ENCODE results near the gene ZIC4.

The ZIC4 gene

DNA sequence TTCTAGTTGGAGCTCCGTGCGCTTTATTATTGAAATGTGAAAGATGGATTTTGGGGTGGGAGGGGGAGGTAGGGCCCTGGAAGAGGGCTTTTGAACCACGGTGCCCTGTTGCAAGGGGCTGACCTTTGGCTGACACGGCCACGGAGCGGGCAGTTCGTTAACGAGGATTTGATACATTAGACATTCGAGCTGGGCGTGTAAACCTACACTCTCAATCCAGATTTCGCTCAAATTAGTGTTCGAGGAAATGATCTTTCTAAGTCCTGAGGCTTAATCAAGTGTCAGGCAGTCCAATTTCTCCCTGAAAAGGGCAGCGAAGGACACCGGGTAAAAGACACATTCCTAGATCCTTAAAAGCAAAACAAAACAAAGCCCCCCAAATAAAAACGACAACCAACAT lies 15.9 kb upstream of the ZIC4 start:
- Mint-ChIP-seq H3K4me3 (no peak overlapping the region), H3K9me3 (no peaks in the 10 kb centered on the region), H3K4me1 (peaks cover 3% of the 10 kb centered on the region)

DNA sequence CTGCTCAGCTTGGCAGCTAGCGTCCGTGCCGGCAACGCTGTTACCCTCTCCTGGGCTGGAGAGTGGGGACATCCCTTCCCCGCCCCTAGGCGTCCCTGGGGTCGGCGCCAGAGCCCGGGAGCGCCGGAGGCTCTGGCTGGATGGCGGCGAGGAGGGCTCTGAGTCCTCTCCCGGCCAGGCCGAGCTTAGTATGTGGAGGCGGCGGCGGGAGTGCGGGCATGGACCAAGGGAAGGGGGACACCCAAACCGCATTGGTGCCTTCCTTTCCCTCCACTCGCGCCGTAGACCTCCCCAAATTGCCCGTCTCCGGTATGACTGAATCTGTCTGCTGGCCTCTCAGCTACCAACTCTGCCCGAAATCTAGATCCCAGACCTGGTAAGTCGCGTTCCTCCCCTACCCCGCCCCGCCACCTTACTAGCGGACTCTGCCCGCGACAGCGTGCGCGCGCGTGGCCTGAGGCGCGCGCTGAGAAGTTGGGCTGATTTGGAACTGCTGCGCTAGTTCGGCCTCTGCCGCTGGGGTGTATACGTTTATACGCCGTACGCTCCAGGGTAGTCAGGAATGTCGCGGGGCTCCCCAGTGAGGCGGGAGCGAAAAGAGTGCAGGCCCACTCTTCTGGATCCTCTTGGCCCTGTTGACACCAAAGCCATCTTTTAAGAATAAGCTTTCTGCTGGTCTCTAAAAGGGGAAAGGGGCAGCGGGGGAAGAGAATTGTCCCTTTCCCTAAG lies 15.0 kb upstream of the ZIC4 start:
- Mint-ChIP-seq H3K36me3 (peaks cover 1% of the 10 kb centered on the region), H3K4me1 (peaks cover 3% of the 10 kb centered on the region), H3K4me3 (no peak overlapping the region), H3K9me3 (no peaks in the 10 kb centered on the region), H3K27me3 (peaks cover 19% of the 10 kb centered on the region), H3K27ac (no peak overlapping the region)
- DNase-seq (ENCODE audit: low spot score in 2 of 2) (no peak), ATAC-seq (ENCODE audit: low read depth) (no peak)

More for the DNA sequence above, 15.9 kb upstream of the ZIC4 start:
- no peak for DNase-seq (ENCODE audit: low spot score in 2 of 2)
- H3K36me3 Mint-ChIP-seq = peaks cover 1% of the 10 kb centered on the region
- H3K27me3 Mint-ChIP-seq = peaks cover 19% of the 10 kb centered on the region
- H3K27ac Mint-ChIP-seq = no peak overlapping the region
- no peak for ATAC-seq (ENCODE audit: low read depth)

DNA sequence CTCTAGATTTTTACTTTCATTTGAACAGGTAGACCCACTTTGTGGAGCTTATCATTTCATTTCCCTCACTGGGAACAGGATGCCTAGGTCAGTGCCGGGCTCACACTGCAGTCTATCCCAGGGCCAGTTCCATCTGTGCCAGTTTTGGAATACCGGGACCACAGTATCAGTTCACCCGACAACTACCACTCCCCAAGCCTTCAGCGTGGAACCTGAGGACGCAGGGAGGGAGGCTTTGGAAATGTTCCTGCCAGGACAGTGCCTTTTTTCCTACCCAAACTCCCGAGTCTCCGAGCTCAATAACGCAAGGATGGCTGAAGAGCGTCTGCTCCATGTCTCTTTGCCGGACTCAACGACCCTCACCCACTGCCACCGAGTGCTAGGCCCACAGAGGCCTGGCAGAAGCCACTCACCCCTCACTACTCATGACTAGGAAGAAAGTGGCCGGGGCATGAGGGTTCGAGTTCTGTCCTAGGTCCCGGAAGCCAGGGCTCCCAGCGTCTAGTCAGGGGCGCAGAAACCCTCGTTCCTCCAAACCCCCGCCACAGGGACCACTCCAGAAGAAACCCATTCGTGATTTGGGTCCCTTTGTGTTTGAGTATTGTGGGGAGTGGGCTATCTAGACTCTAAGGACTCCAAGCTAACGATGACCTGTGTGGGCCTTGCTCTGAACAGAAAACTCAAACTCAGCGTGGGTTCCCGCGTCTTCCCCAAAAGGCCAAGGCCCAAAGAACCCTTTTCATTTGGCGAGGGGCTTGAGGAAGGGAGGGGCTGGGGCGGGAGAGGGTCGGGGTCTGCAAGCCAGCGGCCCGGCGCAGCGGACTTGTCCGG lies 14.2 kb upstream of the ZIC4 start:
- H3K36me3 Mint-ChIP-seq = peaks cover 1% of the 10 kb centered on the region
- ATAC-seq (ENCODE audit: low read depth) (no peak), DNase-seq (ENCODE audit: low spot score in 2 of 2) (no peak)
- H3K9me3 Mint-ChIP-seq = no peaks in the 10 kb centered on the region
- H3K27me3 Mint-ChIP-seq = peaks cover 19% of the 10 kb centered on the region
- H3K27ac Mint-ChIP-seq = no peak overlapping the region
- no peak overlapping the region for H3K4me3 Mint-ChIP-seq
- peaks cover 3% of the 10 kb centered on the region for H3K4me1 Mint-ChIP-seq

DNA sequence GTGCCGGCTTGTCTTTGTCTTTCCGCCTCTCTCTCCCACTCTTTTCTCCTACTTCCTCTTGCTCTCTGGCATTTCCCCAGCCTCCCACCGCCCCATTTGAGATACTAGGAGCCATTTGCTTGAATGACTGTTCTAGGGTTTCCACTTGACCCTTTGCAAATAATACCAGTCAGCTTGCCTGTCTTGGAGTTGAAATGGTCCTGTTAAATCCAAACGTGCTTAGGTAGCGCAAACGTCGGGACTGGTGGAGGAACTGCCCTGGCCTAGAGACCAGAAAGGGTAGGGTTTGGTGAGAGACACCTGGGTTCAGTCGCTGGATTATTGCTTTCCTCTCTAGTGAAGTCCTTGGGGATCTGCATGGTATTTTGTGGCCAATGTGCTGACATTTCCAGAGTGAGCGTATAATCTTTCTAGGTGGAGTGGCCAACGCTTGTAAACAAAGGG lies 13.5 kb upstream of the ZIC4 start:
- Mint-ChIP-seq H3K4me1 (peaks cover 3% of the 10 kb centered on the region), H3K4me3 (no peak overlapping the region), H3K9me3 (peaks cover 2% of the 10 kb centered on the region), H3K27ac (no peak overlapping the region), H3K36me3 (peaks cover 1% of the 10 kb centered on the region), H3K27me3 (peaks cover 22% of the 10 kb centered on the region)
- no peak for DNase-seq (ENCODE audit: low spot score in 2 of 2)
- no peak for ATAC-seq (ENCODE audit: low read depth)

DNA sequence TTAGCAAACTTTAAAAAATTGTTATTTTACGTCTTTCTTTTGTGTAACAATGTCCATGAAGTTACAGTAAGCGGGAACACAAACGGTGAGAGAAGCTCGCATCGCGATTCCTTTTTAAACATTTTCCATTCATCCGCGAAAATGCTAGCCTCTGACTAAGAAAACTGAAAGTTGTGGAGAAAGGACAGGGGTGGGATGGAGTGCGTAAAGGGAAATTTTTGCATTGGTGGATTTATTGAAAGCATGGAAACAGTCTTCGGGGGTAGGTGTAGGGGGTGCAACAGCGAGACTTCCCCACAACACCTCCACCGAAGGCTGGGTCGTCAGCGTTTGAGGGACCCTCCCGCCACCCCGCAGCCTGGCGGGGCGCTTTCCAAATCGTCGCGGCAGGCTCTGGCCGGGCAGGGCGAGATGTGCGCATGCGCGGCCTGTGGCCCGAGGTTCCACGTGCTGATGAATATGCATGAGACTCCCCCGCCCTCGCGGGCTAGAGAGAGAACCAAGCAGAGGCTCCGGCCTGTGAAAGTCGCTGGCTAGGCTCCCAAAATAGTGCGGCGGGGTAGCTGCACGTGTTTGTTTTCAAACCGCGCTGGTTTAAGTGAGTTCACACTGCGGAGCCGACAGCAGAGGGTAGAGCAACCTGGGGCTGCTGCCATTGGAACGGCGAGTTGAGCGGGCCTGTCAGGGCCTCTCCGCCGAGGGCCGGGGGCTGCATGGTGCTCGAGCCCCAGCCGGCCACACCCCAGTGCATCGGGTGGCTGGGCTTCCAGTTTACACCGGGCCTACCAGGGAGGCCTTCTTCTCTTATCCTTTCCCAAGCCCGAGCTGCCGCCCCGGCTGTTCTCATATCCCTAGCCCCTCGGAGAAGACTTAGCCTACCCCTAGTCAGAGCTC lies 12.7 kb upstream of the ZIC4 start:
- Mint-ChIP-seq H3K4me1 (peaks cover 3% of the 10 kb centered on the region), H3K27ac (no peak overlapping the region)
- DNase-seq (ENCODE audit: low spot score in 2 of 2) = no peak

DNA sequence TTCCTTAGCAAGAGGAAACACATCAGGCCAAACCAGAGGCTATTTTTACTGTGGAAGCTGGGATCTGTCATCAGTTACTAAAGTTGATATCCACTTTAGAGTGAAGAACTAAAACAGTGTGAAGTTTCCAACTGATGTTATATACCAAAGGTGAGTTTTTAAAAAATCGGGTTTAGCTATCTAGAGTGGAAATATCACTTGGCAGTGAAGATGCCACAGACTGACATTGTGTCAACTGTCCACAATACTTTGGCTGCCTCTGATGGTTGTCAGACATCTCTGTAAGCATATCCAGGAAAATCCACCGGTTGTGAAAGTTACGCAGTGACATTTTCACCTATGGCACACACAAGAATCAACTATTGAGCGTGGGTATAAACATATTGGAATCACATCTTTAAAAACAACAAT lies 12.0 kb upstream of the ZIC4 start:
- Mint-ChIP-seq H3K27ac (no peak overlapping the region), H3K4me1 (peaks cover 5% of the 10 kb centered on the region), H3K36me3 (peaks cover 1% of the 10 kb centered on the region), H3K27me3 (peaks cover 24% of the 10 kb centered on the region), H3K9me3 (peaks cover 2% of the 10 kb centered on the region), H3K4me3 (no peak overlapping the region)
- DNase-seq (ENCODE audit: low spot score in 2 of 2) (no peak), ATAC-seq (ENCODE audit: low read depth) (no peak)

More for the DNA sequence above, 12.7 kb upstream of the ZIC4 start:
- peaks cover 2% of the 10 kb centered on the region for H3K9me3 Mint-ChIP-seq
- ATAC-seq (ENCODE audit: low read depth) = no peak
- peaks cover 24% of the 10 kb centered on the region for H3K27me3 Mint-ChIP-seq
- H3K4me3 Mint-ChIP-seq = no peak overlapping the region
- peaks cover 1% of the 10 kb centered on the region for H3K36me3 Mint-ChIP-seq

DNA sequence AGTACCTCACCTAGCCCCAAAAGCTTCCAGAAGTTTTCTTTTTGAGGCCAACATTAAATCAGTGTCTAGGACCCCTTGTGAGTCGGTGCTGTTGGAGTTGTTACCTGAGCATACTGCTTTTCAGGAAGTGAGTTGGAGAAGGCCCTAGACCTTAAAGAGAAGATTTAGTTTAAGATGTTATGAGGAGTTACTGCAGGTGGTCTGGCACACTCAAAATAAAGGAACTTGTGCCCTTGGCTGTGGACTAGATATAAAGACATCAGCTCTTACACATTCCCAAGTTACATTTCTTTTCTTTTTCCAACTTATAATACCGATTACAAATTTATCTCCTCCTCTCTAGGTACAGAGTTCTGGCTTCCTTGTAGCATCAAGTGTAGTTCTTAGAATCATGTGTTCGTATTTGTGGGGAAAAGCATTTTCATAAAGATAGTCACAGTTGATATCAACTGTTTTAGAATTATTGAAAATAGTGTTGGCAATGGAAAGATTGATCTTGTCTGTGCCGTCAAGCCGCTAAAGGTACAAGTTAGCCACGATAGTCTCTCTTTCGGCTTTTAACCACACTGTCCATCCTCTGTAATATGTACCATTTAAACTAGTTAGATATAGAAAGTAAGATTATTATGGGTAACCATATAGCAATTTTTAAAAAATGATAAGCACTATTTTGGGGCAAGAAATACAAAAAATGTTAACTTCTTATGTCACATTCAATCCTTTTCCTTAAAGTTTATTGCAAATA lies 11.4 kb upstream of the ZIC4 start:
- Mint-ChIP-seq H3K4me3 (no peak overlapping the region), H3K9me3 (peaks cover 3% of the 10 kb centered on the region), H3K4me1 (peaks cover 7% of the 10 kb centered on the region), H3K36me3 (peaks cover 1% of the 10 kb centered on the region), H3K27me3 (peaks cover 25% of the 10 kb centered on the region), H3K27ac (no peak overlapping the region)
- ATAC-seq (ENCODE audit: low read depth) (no peak), DNase-seq (ENCODE audit: low spot score in 2 of 2) (no peak)

DNA sequence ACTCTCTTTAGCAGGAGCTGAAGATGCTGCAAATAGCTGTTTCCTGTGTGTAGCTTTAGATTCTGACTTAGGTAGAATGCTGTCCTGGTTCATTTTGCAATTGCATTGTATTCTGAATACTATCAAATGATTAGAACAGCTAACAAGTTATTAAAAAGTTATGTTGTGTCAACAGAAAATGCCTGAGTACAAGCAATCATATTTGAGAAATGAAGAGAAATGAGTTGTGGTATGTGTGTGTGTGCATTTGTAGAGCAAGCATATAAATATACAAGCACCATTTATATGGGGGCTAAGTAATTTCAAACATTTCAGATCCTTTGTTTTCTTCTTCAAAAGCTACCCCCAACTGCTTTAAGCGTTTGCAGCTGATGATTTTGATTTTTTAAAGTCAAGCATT lies 10.6 kb upstream of the ZIC4 start:
- H3K4me3 Mint-ChIP-seq = no peak overlapping the region
- peaks cover 24% of the 10 kb centered on the region for H3K27me3 Mint-ChIP-seq
- DNase-seq (ENCODE audit: low spot score in 2 of 2) (no peak), ATAC-seq (ENCODE audit: low read depth) (no peak)
- no peak overlapping the region for H3K27ac Mint-ChIP-seq
- H3K36me3 Mint-ChIP-seq = no peaks in the 10 kb centered on the region
- H3K9me3 Mint-ChIP-seq = peaks cover 3% of the 10 kb centered on the region
- H3K4me1 Mint-ChIP-seq = peaks cover 10% of the 10 kb centered on the region

DNA sequence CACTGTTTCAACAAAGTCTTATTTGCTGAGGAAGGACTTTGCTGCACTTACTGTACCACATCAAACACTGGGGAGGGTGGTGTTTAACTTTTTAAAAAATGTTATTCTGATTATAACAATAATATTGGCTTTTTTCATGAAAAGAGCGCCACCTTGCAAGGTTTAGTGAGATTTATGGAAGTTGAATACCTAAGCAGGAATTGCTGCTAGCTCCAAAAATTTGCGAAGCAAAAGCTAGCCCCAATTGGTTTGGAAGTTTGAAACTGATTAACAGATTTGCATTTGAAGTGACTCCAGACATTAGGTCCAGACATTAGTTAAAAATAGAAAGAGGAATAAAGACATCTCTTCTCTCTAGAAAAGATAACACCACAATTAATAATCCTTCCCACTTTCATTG lies 9.5 kb upstream of the ZIC4 start:
- H3K4me1 Mint-ChIP-seq = peaks cover 10% of the 10 kb centered on the region
- H3K36me3 Mint-ChIP-seq = peaks cover 2% of the 10 kb centered on the region
- H3K27ac Mint-ChIP-seq = no peak overlapping the region
- no peak for ATAC-seq (ENCODE audit: low read depth)
- H3K9me3 Mint-ChIP-seq = peaks cover 3% of the 10 kb centered on the region
- DNase-seq (ENCODE audit: low spot score in 2 of 2) = no peak
- H3K4me3 Mint-ChIP-seq = no peak overlapping the region
- peaks cover 26% of the 10 kb centered on the region for H3K27me3 Mint-ChIP-seq

DNA sequence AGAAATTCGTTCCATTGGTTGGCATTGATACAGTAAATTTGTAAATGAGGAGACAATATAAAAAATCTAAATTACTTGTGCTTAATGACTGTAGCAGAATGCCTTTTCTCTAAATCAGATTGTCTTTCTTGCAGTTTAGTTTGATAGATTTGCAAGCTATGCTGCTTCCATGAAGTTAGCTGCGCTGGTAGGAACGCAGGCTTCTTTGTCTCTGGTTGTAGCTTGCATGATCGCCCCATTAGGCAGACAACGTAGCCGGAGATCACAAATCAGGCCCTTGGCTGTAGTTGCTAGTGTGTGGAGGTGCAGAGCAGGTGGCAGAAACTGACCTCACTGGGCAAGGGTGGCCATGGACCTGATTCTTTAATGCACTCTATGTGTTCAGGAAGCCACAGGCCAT lies 8.9 kb upstream of the ZIC4 start:
- no peak for ATAC-seq (ENCODE audit: low read depth)
- Mint-ChIP-seq H3K36me3 (peaks cover 2% of the 10 kb centered on the region), H3K27ac (no peak overlapping the region), H3K4me3 (no peak overlapping the region), H3K27me3 (peaks cover 26% of the 10 kb centered on the region), H3K4me1 (peaks cover 10% of the 10 kb centered on the region), H3K9me3 (peaks cover 3% of the 10 kb centered on the region)
- DNase-seq (ENCODE audit: low spot score in 2 of 2) = no peak

DNA sequence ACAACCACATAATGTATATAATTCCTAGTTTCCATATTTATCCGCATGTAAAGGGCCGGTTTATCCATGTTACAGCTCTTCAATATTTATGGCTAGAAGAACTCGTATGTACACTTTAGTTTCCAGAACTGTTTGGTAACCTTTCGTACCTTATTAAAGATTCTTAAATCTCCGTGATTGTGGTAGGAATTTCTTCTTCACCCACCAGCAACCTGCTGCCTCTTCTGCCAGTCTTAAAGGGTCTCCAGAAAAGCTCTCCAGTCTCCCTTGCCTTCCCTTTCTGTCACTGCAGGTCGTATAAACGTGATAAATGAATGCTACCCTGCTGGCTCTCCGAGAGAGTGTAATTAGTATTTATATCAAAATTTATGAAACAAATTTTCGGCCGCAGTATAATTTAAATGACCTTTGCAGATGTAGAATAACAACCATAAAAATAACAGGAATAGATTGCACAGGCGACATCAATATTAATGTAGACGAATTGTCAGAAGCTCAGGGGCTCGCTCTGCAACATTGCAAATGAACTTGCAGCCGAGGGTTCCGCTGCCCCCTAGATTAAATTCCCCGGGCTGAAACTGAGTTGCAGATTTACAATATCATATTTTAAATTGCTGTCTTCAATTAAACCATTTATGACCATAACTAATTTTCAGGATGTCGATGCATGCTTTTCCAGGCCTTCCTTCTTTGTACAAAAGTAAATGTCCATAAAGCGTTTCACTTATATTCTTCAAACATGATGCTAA lies 8.2 kb upstream of the ZIC4 start:
- DNase-seq (ENCODE audit: low spot score in 2 of 2) = no peak
- no peak overlapping the region for H3K27ac Mint-ChIP-seq
- H3K4me1 Mint-ChIP-seq = peaks cover 8% of the 10 kb centered on the region
- peaks cover 21% of the 10 kb centered on the region for H3K27me3 Mint-ChIP-seq
- peaks cover 2% of the 10 kb centered on the region for H3K36me3 Mint-ChIP-seq
- H3K9me3 Mint-ChIP-seq = peaks cover 3% of the 10 kb centered on the region
- no peak overlapping the region for H3K4me3 Mint-ChIP-seq
- ATAC-seq (ENCODE audit: low read depth) = no peak

DNA sequence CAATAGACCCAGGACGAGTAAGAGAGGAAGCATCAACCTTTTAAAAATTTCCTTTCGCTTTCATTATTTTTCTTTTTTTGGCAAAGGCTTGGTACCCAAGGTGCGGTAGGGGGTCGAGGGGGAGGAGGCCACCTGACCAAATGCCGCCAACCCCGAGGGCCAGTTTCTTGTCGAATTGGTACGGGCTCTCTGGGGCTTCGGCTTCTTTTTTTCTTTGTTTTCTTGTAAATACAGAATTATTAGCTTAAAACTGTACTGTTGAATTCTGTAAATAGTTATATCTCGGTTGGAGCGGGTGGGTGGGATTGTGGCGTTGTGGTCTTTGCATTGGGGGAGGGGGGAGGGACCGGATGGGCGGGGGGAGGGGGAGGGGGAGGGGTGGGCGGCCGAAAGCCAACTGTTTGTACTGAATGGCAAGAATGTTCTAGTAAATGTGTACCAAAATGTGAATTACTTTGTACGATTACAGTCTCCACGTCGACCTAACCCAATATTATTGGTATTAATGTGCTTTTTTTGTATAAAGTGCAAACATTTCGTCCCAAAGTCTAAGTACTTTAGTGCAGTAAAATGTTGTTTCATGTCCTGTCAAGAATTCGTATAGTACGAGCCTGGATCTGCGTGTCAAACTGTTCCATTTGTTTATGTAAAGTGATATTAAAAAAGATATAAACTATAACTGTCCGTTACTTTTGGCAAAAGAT lies 7.5 kb upstream of the ZIC4 start:
- peaks cover 21% of the 10 kb centered on the region for H3K27me3 Mint-ChIP-seq
- peaks cover 3% of the 10 kb centered on the region for H3K9me3 Mint-ChIP-seq
- DNase-seq (ENCODE audit: low spot score in 2 of 2) (no peak), ATAC-seq (ENCODE audit: low read depth) (no peak)
- peaks cover 2% of the 10 kb centered on the region for H3K36me3 Mint-ChIP-seq
- H3K4me1 Mint-ChIP-seq = peaks cover 7% of the 10 kb centered on the region
- no peak overlapping the region for H3K27ac Mint-ChIP-seq
- peak overlapping the region; percentile 61 for H3K4me3 Mint-ChIP-seq
